ENCODE measurements around the gene CBX3. TPM values are rescaled to one million over a fixed set of nuclear protein-coding genes. Genes with fewer than 3 reads are reported as not detected.
A peak's percentile ranks its signal among the peaks of the same experiment; 100 is the strongest.

CBX3 gene
- total and polyA plus RNA-seq, 2 of the 13 experiments (the other 11 are each of a cell fraction or from before 2014, with no cell fraction given) = 53.9 to 249 TPM

DNA sequence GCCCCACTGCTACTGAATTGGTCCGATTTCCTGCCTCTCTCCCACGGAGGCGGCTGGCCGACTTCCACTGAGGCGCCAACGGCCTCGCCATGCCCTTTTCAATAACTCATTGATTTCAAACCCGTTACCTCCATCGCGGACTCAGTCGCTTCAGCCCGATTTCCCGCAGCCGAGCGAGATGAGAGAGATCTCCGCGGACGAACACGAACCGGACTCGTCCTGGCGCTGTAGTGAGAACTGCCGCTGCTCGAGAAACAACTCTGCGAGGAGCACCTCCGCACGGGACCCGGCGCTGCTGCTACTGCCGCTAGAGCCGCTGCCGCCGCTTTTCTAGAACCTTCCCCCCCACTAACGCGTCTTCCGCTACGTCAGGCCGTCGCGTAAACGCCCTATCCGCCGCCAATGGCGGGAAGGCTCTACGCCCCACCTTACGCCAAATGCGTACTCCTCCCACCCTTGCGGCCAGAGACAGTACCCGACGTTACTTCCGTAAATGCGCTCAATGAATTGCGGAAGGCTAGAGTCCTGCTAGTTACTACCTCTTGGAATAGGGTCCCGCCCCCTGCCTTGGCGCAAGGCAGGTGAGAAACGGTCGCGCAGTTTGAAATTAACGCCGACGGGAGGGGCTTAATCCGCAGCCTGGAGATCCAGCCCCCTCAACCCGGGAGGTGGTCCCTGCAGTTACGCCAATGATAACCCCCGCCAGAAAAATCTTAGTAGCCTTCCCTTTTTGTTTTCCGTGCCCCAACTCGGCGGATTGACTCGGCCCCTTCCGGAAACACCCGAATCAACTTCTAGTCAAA, 900 bp upstream of the CBX3 start, which contains the start of gene HNRNPA2B1 (continued):
- TF ChIP-seq, protein P1, sequence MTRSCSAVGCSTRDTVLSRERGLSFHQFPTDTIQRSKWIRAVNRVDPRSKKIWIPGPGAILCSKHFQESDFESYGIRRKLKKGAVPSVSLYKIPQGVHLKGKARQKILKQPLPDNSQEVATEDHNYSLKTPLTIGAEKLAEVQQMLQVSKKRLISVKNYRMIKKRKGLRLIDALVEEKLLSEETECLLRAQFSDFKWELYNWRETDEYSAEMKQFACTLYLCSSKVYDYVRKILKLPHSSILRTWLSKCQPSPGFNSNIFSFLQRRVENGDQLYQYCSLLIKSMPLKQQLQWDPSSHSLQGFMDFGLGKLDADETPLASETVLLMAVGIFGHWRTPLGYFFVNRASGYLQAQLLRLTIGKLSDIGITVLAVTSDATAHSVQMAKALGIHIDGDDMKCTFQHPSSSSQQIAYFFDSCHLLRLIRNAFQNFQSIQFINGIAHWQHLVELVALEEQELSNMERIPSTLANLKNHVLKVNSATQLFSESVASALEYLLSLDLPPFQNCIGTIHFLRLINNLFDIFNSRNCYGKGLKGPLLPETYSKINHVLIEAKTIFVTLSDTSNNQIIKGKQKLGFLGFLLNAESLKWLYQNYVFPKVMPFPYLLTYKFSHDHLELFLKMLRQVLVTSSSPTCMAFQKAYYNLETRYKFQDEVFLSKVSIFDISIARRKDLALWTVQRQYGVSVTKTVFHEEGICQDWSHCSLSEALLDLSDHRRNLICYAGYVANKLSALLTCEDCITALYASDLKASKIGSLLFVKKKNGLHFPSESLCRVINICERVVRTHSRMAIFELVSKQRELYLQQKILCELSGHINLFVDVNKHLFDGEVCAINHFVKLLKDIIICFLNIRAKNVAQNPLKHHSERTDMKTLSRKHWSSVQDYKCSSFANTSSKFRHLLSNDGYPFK (CRISPR knock-in tag; IDR thresholded peaks at IDR 0.05; ENCODE audit: borderline replicate concordance) = peak; percentile 31; the same call in 1 of the 2 replicates
- TF ChIP-seq, protein P2, sequence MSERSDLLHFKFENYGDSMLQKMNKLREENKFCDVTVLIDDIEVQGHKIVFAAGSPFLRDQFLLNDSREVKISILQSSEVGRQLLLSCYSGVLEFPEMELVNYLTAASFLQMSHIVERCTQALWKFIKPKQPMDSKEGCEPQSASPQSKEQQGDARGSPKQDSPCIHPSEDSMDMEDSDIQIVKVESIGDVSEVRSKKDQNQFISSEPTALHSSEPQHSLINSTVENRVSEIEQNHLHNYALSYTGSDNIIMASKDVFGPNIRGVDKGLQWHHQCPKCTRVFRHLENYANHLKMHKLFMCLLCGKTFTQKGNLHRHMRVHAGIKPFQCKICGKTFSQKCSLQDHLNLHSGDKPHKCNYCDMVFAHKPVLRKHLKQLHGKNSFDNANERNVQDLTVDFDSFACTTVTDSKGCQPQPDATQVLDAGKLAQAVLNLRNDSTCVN (CRISPR knock-in tag; IDR thresholded peaks at IDR 0.05; ENCODE audit: borderline replicate concordance) = peak; percentile 96
- TF ChIP-seq ZNF562 (CRISPR knock-in tag; IDR thresholded peaks at IDR 0.05; ENCODE audit: borderline replicate concordance) = no peak
- TF ChIP-seq, protein P3, sequence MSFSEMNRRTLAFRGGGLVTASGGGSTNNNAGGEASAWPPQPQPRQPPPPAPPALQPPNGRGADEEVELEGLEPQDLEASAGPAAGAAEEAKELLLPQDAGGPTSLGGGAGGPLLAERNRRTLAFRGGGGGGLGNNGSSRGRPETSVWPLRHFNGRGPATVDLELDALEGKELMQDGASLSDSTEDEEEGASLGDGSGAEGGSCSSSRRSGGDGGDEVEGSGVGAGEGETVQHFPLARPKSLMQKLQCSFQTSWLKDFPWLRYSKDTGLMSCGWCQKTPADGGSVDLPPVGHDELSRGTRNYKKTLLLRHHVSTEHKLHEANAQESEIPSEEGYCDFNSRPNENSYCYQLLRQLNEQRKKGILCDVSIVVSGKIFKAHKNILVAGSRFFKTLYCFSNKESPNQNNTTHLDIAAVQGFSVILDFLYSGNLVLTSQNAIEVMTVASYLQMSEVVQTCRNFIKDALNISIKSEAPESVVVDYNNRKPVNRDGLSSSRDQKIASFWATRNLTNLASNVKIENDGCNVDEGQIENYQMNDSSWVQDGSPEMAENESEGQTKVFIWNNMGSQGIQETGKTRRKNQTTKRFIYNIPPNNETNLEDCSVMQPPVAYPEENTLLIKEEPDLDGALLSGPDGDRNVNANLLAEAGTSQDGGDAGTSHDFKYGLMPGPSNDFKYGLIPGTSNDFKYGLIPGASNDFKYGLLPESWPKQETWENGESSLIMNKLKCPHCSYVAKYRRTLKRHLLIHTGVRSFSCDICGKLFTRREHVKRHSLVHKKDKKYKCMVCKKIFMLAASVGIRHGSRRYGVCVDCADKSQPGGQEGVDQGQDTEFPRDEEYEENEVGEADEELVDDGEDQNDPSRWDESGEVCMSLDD (CRISPR knock-in tag; IDR thresholded peaks at IDR 0.05; ENCODE audit: borderline replicate concordance) = peak; percentile 26; the same call in 1 of the 2 replicates
- no peak for TF ChIP-seq ZNF644 (CRISPR knock-in tag; IDR thresholded peaks at IDR 0.05; ENCODE audit: low read depth)
- TF ChIP-seq JUNB (CRISPR knock-in tag; IDR thresholded peaks at IDR 0.05; ENCODE audit: borderline replicate concordance) = no peak
- no peak for TF ChIP-seq HDAC6 (IDR thresholded peaks at IDR 0.05; ENCODE audit: low read depth, low read length)
- TF ChIP-seq ZIK1 (CRISPR knock-in tag; IDR thresholded peaks at IDR 0.05; ENCODE audit: borderline replicate concordance, low read depth) = no peak
- TF ChIP-seq CBX5 (CRISPR knock-in tag; IDR thresholded peaks at IDR 0.05; ENCODE audit: borderline replicate concordance) = no peak
- 0 out of 2 replicates have a peak, but pooled peaks have one; percentile 81 for TF ChIP-seq MLLT10 (CRISPR knock-in tag; IDR thresholded peaks at IDR 0.05)
- TF ChIP-seq ZNF253 (CRISPR knock-in tag; IDR thresholded peaks at IDR 0.05; ENCODE audit: borderline replicate concordance) = 0 out of 2 replicates have a peak, but pooled peaks have one; percentile 19
- TF ChIP-seq ZNF607 (CRISPR knock-in tag; IDR thresholded peaks at IDR 0.05; ENCODE audit: borderline replicate concordance) = peak; percentile 79
- TF ChIP-seq BRD4 (CRISPR knock-in tag; IDR thresholded peaks at IDR 0.05) = no peak; the same call in 1 of the 2 replicates
- TF ChIP-seq, protein P4, sequence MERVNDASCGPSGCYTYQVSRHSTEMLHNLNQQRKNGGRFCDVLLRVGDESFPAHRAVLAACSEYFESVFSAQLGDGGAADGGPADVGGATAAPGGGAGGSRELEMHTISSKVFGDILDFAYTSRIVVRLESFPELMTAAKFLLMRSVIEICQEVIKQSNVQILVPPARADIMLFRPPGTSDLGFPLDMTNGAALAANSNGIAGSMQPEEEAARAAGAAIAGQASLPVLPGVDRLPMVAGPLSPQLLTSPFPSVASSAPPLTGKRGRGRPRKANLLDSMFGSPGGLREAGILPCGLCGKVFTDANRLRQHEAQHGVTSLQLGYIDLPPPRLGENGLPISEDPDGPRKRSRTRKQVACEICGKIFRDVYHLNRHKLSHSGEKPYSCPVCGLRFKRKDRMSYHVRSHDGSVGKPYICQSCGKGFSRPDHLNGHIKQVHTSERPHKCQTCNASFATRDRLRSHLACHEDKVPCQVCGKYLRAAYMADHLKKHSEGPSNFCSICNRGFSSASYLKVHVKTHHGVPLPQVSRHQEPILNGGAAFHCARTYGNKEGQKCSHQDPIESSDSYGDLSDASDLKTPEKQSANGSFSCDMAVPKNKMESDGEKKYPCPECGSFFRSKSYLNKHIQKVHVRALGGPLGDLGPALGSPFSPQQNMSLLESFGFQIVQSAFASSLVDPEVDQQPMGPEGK (CRISPR knock-in tag; IDR thresholded peaks at IDR 0.05) = peak; percentile 84
- TF ChIP-seq, protein P5, sequence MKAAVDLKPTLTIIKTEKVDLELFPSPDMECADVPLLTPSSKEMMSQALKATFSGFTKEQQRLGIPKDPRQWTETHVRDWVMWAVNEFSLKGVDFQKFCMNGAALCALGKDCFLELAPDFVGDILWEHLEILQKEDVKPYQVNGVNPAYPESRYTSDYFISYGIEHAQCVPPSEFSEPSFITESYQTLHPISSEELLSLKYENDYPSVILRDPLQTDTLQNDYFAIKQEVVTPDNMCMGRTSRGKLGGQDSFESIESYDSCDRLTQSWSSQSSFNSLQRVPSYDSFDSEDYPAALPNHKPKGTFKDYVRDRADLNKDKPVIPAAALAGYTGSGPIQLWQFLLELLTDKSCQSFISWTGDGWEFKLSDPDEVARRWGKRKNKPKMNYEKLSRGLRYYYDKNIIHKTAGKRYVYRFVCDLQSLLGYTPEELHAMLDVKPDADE (CRISPR knock-in tag; IDR thresholded peaks at IDR 0.05) = 0 out of 2 replicates have a peak, but pooled peaks have one; percentile 86
- TF ChIP-seq, protein P6, sequence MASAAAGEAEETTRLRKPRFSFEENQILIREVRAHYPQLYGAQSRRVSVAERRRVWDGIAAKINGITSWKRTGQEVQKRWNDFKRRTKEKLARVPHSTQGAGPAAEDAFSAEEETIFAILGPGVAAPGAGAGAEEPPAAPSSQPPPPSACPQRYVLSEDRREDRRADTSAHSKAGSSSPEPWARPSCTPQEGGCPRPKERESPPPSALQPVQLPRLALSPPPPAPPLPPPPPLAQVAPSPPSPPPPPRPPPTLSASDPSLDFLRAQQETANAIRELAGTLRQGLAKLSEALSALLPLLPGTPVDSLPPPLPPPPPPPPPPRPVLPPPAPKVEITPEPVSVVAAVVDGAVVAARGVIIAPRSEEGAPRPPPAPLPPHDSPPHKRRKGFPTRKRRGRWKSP (CRISPR knock-in tag; IDR thresholded peaks at IDR 0.05) = peak; percentile 95

Data from HepG2 (cell line).